ENCODE results near the gene RASAL2.

RASAL2 gene

DNA sequence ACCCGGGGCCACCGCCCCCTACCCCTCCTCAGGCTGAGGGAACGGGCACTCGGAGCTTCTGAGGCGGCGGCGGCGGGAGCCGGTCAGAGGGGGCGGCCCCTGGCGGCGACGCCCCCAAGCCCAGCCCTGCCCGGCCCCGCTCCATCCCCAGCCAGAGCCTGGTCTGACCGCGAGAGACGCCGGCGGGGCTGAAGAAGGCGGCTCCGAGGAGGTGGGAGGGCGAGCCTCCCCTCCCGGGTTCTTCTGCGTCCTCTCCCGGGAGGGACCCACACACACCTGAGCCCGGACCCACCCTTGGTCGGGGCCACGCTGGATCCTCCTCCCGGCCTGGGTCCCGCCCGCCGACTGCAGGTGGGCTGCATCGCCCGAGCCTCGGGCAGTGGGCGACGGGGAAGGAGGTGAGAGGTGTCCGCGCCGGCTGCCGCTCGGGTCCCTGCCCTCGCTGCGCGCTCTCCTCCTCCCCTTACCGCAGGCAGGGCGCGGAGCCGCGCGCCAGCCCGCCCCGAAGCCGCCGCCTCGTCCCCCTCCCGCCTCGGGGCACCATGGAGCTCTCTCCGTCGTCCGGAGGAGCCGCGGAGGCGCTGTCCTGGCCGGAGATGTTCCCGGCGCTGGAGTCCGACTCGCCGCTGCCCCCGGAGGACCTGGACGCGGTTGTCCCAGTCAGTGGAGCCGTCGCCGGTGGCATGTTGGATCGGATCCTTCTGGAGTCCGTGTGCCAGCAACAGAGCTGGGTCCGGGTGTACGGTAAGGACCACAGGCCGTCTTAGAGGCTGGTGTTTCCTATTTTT, at the start of gene RASAL2:
TSS of gene RASAL2 (plus strand) at position 154 of the 788 bp plus-strand sequence. CDS start at position 543, 389 bp downstream.
- DNase-seq = no peak

DNA sequence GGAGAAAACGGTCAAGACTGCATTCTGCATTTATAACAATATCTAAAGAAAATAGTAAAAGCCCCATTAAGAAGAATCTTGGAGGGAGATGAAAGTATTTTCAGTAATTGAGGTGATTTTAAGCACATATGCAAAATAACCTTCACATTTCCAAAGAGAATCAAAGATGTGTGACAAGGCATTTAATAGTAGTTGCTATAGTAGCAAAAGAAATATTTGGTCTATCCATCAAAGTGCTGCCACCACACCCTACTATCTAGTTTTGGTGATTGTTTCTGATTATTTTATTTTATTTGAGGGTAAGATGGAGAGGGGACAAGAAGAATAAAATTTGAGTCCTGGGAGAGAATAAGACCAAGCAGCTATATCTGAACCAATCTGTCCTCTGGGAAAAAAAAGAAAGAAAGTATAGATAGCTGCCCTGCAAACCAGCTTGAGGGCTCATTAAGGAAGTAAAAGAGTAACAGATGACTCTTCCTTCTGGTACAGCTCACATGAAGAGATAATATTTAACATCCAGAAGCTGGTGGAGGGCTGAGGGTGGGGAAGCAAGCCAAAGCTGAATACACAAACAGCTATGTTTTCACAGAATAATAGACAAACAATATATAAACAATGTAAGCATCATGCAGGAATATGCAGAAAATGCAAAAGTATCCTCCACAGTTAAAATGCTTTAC, 47.2 kb upstream of the RASAL2 start:
- DNase-seq = no peak

- no peak for DNase-seq
Measured at GRCh38 chr1:178047403-178048093, 46.4 kb upstream of the RASAL2 start.

DNA sequence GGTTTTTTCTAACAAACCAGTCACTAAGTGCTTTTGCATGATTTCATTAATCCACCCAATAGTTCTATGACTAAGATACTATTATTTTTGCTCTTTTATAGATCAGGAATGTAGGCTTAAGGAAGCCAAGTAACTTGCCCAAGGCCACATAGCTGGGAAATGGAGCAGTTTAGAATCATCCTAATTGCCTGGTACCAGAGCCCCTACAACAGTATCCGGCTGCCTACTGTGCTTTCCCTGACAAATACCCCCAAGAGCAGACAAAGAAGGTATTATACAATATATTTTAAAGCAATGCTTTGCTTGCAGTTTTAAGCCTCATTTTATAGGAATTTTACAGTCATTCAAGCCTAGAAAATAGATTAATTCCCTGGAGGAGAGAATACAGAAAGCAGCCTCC, 45.5 kb upstream of the RASAL2 start:
- DNase-seq = no peak

DNA sequence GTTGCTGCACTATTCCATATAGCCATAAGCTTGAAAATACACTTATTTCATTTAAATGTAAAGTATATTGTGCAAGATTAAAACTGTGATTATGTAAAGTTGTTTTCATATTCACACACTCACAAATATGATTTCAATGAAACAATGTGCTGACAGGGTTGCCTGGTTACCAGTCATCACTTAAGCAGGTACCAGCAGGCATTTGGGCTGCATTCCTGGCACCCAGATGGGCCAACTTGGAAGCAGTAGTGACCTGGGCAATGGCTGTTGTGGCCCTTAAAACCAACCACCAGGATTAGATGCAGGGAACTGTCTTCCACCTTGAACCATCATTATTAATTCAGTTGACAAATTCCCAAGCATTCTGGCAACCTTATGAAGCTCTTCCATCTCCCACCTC, 45.0 kb upstream of the RASAL2 start:
- DNase-seq = no peak

GRCh38 chr1:178050084-178050483, 43.8 kb upstream of the RASAL2 start:
- no peak for DNase-seq

DNA sequence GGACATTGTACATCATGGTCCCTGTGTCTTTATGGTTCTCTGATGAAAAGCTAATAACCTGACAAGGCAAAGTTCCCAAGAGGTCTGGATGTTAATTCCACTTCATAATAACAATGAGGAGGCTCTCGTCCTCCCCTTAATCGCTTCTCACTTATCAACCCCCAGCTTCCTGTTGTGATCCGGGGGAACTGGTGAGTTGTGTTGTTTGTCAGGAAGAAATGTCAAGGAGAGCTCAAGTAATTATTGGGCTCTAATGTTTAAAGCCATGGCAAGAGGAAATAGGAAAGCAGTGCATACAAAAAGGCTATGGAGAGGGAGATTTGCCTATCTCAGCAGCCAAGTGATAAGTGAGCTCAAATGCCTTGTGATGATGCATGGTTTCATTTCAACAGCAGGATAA, 42.8 kb upstream of the RASAL2 start:
- DNase-seq = no peak

GRCh38 chr1:178052650-178053461, 41.0 kb upstream of the RASAL2 start:
- DNase-seq = no peak

DNA sequence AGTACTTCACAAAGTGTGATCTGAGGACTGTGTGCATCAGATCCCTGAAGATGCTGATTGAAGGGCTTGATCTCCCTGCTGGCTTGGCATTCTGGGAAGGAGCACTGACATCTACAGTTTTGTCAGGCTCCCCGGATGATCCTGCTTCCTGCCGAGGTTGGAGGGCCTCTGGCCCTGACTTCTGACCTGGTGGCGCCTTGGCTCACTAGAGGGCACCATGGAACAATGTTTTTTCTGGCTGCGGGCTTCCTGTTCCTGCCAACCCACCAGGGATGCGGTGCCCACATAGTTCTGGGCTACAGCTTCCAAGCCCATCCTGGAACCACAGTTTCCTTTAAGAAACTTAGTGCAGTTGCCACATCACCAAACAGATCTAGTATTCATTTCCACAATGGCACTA, 38.8 kb upstream of the RASAL2 start:
- DNase-seq = no peak

DNA sequence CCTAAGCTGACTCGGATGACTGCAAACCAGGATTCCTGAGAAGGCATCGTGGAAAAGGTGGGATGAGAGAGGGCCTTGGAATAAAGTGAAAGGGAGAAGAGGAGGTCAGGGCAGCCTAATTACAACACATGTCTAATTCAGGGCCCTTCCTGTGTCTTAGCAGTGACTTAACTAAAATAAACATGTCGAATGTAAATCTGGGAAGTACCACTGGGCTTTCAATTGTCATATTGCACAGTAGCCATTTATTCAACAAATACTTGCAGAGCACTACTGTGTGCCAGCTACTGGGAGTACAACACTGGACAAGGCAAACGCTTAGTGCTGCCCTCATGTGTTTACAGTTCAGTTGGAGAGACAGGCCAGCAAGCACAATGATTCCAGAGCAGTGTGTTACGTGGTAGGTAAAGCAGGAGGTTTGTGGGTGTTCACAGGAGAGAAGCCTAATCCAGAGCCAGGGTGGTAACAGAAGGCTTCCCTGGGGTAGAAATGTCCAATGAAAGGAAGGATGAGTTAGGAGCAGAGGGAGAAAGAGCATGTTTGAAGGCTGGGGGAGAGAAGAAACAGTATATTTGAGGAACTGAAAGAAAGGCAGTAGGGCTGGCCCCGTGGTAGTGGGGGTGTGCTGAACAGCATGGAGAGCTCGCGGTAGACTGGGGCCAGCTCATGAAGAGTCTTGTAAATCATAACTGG, 38.0 kb upstream of the RASAL2 start:
- DNase-seq = no peak

GRCh38 chr1:178057141-178057765, 36.7 kb upstream of the RASAL2 start:
- DNase-seq = no peak

DNA sequence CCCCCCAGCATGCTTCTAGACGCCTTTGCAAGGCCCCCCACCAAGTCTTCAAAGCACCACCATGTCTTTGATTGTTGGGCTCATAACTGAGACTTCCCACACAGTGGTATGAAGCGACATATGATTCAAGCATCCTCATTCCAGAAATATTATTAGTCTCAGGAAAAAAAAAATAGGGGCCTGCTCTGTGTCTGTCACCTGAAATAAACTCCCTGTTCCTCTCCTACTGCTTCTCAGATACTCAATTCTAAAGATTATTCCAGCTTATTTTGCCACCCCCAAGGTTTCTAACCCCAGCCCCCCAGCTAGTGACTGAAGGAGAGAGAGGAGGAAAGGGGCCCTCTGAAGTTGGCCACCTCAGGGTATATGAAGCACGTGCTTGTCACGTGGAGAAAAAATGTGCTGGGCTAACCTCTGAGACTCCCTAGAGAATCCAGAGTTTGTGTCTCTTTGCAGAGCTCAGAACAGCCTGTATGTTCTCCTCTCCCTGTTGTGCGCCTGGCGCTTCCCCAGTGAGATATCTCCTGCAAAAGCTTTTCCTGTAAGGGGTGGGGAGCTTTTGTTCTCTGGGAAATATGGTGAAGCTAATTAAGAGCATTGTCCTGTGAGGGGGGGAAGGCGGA, 35.9 kb upstream of the RASAL2 start:
- DNase-seq = no peak

DNA sequence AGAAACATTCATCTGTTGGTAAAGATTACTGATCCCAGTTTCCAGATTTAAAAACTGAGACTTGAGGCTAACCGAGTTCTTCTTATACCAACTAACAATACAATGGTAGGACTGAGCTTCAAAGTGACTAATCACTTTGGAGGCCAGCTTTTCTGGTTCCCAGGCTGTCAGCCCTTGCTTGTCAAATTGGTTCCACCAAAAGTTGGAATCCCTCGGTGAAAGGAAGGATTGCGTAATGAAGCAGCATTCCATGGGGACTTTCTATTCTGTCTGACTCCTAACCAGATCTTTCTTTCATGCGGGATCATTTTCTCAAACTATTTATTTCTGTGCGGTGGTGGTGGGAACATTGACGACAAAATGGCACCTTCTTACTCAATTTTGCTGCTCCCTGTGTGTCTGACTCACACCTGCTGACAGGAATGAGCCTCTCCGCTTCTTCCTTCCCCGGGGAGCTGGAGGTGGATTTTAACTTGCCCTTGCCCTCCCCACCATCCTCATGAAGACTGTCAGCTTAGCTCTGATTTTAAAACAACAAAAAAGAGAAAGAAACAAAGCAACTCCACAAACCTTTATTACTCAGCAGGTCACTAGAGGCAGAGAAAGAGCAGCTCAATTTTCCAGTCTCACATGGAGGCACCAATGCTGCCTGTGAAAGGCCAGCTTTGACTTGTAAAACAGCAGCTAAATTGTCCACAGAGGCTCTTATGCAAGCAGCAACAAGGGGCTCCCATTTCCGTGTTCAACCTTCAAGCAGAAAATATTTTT, 32.9 kb upstream of the RASAL2 start:
- DNase-seq = no peak

GRCh38 chr1:178061620-178062019, 32.3 kb upstream of the RASAL2 start:
- DNase-seq = no peak

DNA sequence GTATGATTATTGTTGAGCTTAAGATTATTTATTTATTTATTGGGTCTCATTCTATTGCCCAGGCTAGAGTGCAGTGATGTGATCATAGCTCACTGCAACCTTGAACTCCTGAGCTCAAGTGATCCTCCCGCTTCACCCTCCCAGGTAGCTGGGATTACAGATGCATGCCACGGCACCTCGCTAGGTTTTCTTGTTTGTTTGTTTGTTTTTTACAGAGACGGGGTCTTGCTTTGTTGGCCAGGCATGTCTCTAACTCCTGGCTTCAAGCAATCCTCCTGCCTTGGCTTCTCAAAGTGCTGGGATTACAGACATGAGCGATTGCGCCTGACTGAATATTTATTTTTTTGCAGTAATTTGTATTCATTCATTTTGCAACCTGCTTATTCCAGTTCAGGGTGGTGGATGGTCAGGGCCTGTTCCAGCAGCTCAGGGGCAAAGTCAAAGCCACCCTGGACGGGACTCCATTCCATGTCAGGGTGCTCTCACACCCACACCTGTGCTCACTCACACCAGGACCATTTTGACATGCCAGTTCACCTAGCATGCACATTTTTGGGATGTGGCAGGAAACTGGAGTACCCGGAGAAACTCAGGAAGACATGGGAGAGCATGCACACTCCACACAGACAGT, 29.6 kb upstream of the RASAL2 start:
- no peak for DNase-seq

DNA sequence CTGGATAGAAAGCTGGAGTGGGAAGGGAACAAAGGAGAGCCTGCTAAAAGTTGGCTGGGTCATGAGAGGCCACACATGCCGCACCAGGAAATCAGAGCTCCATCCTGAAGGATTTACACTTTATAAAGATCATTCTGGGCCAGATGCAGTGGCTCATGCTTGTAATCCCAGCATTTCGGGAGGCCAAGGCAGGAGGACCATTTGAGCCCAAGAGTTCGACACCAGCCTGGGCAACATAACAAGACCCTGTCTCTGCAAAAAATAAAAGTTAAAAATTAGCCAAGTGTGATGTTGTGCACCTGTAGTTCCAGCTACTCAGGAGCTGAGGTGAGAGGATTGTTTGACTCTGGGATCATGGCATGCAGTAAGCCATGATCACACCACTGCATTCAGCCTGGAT, 28.7 kb upstream of the RASAL2 start:
- no peak for DNase-seq

GRCh38 chr1:178066296-178066907, 27.5 kb upstream of the RASAL2 start:
- DNase-seq = no peak

- no peak for DNase-seq
Measured at GRCh38 chr1:178066908-178067614, 26.8 kb upstream of the RASAL2 start.

DNA sequence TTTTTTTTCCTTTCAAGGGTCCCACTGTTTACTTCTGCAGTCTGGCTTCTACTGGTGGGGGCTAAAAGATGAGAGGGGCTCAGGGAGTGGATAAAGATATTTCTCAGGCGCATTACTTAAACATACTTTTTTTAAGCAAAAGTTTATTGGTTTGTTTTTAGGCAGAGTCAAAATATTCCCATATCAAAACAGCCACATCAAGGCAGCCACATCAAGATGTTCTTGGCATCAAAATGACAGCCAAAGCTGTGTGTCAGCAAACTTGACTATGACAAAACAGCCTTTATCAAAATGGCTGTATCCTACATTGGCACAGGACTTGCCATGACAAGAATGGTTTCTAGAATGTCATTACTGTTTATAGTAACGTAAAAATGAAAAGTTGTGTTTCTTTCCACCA, 22.1 kb upstream of the RASAL2 start:
- DNase-seq = no peak
